ENCODE results near the gene ZNRF1. TPM values are rescaled to one million over a fixed set of nuclear protein-coding genes. Genes with fewer than 3 reads are reported as not detected.
"Not testable (repeated sequence)": the region's sequence is repeated elsewhere in the genome, so short reads cannot be mapped to it uniquely, and the experiment has no call there.

The ZNRF1 gene
- total RNA-seq, 1 donor: 2.9 TPM

DNA sequence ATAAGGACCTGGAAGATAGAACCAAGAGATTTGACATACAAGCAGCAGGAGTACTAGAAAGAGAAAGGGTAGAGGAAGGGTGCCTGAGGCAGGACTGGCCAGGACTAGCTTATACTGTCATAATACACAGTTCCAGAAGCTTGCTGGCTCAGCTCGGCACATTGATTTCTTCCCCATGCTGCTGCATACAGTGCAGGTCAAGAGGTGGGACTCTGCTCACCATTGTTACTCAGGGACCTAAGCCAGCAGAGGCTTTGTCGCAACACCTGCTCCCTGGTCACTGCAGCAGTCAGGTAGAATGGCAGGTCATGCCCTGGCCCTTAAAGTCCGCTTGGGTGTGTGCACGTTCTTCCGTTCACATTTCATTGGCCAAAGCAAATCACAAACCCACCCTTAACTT, 85.0 kb downstream of the ZNRF1 start:
- Histone ChIP-seq H3K9me3 (ENCODE audit: low read depth, low read length) (no peaks in the 10 kb centered on the region), H3K27me3 (ENCODE audit: insufficient read depth, low read length) (no peaks in the 10 kb centered on the region), H3K4me1 (ENCODE audit: insufficient read depth, low read length) (peaks cover 16% of the 10 kb centered on the region), H3K4me3 (ENCODE audit: low read length) (no peak overlapping the region)

DNA sequence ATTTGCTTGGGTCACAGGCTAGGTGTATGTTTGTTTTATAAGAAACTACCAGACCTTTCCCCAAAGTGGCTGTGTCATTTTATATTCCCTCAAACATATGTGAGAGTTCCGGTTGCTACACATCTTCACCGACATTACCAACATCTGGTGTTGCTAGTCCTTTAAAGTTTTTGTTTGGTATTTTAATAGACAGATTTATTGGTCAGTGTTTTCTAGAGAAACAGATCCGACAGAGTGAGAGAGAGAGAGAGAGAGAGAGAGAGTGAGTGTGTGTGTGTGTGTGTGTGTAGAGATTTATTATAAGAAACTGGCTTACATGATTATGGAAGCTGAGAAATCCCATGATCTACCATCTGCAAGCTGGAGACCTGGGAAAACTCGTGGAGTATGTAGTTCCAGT, 86.7 kb downstream of the ZNRF1 start:
- peaks cover 22% of the 10 kb centered on the region for H3K4me1 ChIP-seq (ENCODE audit: insufficient read depth, low read length)

DNA sequence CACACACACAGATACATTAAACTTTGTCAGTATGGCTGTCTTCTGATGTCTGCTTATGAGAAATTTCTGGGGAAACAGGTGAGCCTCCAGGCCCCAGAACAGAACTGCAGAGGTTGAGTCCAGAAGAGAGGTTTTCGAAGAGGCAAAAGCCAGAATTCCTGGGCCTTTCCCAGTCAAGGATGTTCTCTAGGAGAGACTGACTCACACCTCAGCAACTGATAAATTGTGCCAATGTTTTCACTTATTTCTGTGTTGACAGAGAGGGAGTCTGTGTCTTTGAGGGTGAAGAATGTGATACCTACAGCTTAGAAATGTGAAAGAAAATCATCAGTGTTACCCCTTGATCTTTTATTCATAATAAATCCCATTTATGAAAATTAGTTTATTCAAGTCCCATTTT, 87.5 kb downstream of the ZNRF1 start:
- Histone ChIP-seq H3K27me3 (ENCODE audit: insufficient read depth, low read length) (no peaks in the 10 kb centered on the region), H3K4me3 (ENCODE audit: low read length) (no peak overlapping the region), H3K9me3 (ENCODE audit: low read depth, low read length) (no peaks in the 10 kb centered on the region), H3K4me1 (ENCODE audit: insufficient read depth, low read length) (peaks cover 19% of the 10 kb centered on the region)

More for the DNA sequence above, 86.7 kb downstream of the ZNRF1 start:
- H3K9me3 ChIP-seq (ENCODE audit: low read depth, low read length): no peaks in the 10 kb centered on the region
- no peak overlapping the region for H3K4me3 ChIP-seq (ENCODE audit: low read length)
- no peaks in the 10 kb centered on the region for H3K27me3 ChIP-seq (ENCODE audit: insufficient read depth, low read length)

DNA sequence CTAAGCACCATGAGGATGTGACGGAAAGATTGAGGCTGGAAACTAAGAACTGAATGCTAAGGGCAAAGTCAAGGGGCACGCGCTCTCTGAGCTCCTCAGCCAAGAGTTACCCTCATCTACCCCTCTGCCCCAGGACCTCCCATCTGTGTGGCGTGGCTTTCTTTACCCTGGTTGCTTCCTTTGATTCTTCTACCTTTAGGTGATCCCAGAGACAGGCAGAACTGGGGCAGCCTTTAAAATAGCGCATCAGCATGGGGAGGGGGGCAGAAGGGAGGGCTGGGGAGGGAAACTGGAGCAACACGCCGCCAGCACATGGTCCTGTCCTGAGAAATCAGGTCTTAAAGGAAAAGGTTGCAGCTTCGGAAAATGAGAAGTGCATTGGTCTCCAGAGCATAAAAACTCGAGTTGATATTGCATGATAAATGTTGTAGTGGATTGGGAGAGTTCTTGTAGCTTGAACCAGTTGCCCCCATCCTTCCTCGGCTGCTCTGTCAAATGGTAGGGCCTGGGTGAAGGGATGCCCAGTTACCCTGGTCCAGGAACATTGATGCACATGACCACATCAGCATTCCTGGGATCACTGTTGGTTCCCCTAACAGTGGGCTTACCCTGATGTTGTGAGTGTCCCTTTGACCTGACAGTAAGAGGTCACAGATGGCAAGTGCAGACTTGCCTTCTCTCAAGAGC, 88.0 kb downstream of the ZNRF1 start:
- no peak overlapping the region for H3K4me3 ChIP-seq (ENCODE audit: low read length)

DNA sequence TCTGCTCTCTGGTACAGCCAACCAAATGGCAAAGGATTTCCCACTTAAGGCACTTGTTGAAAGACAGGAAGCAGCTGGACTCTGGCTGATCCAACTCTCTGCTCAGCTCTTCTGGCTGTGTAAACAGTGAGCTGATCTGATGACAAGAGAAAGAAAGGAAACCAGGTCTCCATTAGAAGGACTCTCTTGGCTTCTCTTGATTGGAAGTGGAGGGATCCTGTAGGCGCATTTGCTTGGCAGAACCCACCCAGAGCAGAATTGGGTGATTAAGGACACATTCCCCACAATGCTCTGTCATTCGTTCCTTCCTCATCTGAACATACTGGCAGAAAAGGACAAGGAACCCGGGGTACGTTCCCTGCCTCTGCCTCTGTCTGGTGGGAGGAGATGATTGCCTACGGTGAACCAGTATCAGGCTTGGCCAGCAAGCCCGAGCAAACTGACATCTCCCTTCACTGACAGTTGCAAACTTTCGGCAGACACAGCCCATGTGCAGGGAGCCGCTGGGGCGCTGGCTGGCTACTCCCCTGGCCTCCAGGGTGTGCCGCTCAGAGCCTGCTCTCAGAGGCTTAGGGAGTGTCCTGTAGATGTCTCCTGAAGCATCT, 88.7 kb downstream of the ZNRF1 start:
- Histone ChIP-seq H3K27me3 (ENCODE audit: insufficient read depth, low read length) (no peaks in the 10 kb centered on the region), H3K9me3 (ENCODE audit: low read depth, low read length) (no peaks in the 10 kb centered on the region), H3K4me1 (ENCODE audit: insufficient read depth, low read length) (peaks cover 15% of the 10 kb centered on the region), H3K4me3 (ENCODE audit: low read length) (no peak overlapping the region)

More for the DNA sequence above, 88.0 kb downstream of the ZNRF1 start:
- Histone ChIP-seq H3K4me1 (ENCODE audit: insufficient read depth, low read length) (peaks cover 15% of the 10 kb centered on the region), H3K27me3 (ENCODE audit: insufficient read depth, low read length) (no peaks in the 10 kb centered on the region), H3K9me3 (ENCODE audit: low read depth, low read length) (no peaks in the 10 kb centered on the region)

DNA sequence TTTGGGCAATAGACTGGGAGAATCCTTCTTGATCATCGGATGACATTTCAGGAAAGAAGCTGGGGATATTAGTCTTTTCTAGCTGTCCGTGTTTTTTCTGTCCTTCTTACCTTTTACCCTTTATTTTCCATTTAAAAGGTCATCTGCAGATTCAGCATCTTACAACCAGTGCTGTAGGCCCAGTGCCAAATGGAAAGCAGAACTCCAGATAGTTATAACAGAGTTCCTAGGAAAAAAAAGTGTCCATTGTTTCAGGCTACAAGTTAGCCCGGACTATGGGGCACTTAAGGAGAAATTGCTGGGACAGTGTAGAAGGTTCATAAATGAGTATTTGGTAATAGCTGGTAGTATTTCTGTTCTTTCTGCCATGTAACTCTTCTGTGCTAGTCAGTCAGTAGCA, 89.4 kb downstream of the ZNRF1 start:
- H3K9me3 ChIP-seq (ENCODE audit: low read depth, low read length): no peaks in the 10 kb centered on the region
- H3K4me1 ChIP-seq (ENCODE audit: insufficient read depth, low read length): peaks cover 15% of the 10 kb centered on the region
- H3K4me3 ChIP-seq (ENCODE audit: low read length): no peak overlapping the region
- no peaks in the 10 kb centered on the region for H3K27me3 ChIP-seq (ENCODE audit: insufficient read depth, low read length)

DNA sequence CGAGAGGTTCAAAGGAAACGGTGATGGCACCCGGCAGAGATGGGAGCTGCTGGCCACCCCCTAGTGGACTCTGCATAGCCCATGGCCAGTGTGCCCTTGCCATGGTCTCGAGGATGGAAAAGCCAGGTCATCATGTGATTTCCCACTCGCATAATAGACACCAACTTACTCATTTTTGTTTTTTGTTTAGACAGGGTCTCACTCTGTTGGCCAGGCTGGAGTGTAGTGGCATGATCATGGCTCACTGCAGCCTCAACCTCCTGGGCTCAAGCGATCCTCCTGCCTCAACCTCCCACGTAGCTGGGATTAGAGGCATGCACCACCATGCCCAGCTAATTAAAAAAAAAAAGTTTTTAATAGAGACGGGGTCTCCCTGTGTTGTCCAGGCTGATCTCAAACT, 90.1 kb downstream of the ZNRF1 start:
- Histone ChIP-seq H3K4me1 (ENCODE audit: insufficient read depth, low read length) (peaks cover 15% of the 10 kb centered on the region), H3K9me3 (ENCODE audit: low read depth, low read length) (no peaks in the 10 kb centered on the region), H3K27me3 (ENCODE audit: insufficient read depth, low read length) (no peaks in the 10 kb centered on the region), H3K4me3 (ENCODE audit: low read length) (no peak overlapping the region)

DNA sequence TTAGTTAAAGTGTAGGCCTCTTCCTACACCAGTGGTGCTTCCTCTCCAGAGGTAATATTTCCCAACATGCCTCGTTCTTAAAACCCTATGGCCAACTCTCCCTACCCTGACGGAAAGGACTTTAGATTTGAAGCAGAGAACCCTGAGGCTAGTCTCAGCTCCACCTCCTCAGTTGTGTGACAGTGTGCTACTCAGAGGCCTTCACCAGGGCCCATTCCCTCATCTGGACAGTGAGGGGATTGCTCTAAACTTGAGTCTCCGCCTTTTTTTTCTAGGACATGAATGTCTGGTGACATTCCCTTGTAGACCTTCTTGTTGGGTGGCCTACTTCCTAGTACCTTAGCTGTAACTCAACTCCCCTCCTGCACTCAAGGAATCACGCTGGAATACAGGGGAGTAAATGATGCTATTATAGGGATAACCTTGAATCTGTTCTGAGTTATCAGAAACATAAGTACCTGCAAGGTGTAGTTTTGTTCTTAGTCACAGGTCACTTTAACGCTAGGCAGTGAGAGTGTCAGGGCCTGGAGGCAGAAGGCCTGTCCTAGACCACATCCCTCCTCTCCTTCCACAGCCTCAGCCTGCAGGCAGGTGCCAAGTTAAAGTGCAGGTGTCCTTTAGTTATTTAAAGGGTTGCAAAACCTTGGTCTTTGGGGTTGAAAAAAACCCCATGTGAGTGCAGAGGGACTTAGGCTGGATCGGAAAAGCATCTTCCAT, 90.8 kb downstream of the ZNRF1 start:
- Histone ChIP-seq H3K27me3 (ENCODE audit: insufficient read depth, low read length) (no peaks in the 10 kb centered on the region), H3K9me3 (ENCODE audit: low read depth, low read length) (no peaks in the 10 kb centered on the region), H3K4me3 (ENCODE audit: low read length) (no peak overlapping the region), H3K4me1 (ENCODE audit: insufficient read depth, low read length) (peaks cover 15% of the 10 kb centered on the region)

DNA sequence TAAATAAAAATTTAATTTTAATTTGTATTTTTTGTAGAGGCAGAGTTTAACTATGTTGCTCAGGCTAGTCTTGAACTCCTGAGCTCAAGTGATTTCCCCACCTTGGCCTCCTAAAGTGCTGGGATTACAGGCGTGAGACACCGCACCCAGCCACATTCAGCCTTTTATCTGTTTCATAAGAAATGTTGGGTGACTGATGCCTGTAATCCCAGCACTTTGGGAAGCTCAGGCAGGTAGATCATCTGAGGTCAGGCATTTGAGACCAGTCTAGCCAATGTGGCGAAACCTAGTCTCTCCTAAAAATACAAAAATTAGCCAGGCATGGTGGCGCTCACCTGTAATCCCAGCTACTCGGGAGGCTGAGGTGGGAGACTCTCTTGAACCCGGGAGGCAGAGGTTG, 92.1 kb downstream of the ZNRF1 start:
- not testable (repeated sequence) for H3K4me3 ChIP-seq (ENCODE audit: low read length); H3K9me3 ChIP-seq (ENCODE audit: low read depth, low read length); H3K27me3 ChIP-seq (ENCODE audit: insufficient read depth, low read length)
- H3K4me1 ChIP-seq (ENCODE audit: insufficient read depth, low read length): peaks cover 15% of the 10 kb centered on the region

DNA sequence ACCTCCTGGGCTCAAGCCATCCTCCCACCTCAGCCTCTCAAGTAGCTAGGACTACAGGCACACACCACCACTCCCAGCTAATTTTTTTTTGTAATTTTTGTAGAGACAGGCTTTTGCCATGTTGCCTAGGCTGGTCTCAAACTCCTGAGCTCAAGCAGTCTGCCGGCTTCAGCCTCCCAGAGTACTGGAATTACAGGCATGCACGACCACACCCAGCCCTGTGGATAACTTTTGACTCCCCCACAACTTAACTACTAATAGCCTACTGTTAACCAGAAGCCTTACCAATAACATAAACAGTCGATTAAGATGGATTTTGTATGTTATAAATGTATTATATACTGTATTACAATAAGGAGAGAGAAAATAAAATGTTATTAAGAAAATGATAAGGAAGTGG, 92.8 kb downstream of the ZNRF1 start:
- H3K9me3 ChIP-seq (ENCODE audit: low read depth, low read length); H3K4me3 ChIP-seq (ENCODE audit: low read length): not testable (repeated sequence)

DNA sequence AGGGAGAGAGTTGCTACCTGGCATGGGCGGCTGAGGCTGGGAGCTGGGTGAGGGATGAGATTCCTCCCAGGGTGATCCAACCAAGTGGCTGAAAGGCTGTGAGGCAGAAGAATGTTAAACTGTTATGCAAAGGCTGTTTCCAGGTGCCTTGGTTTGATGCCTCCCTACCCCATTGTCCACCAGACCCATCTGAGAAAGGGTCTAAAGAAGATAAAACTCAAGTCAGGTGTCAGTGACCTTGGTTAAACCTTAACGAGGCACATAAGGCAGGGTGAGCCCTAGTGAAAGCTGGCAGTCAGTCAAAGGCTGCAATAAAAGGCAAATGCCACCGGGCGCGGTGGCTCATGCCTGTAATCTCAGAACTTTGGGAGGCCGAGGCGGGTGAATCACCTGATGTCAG, 94.0 kb downstream of the ZNRF1 start:
- peaks cover 8% of the 10 kb centered on the region for H3K4me1 ChIP-seq (ENCODE audit: insufficient read depth, low read length)
- no peaks in the 10 kb centered on the region for H3K9me3 ChIP-seq (ENCODE audit: low read depth, low read length)
- no peaks in the 10 kb centered on the region for H3K27me3 ChIP-seq (ENCODE audit: insufficient read depth, low read length)
- no peak overlapping the region for H3K4me3 ChIP-seq (ENCODE audit: low read length)

More for the DNA sequence above, 92.8 kb downstream of the ZNRF1 start:
- H3K27me3 ChIP-seq (ENCODE audit: insufficient read depth, low read length): not testable (repeated sequence)
- peaks cover 15% of the 10 kb centered on the region for H3K4me1 ChIP-seq (ENCODE audit: insufficient read depth, low read length)

DNA sequence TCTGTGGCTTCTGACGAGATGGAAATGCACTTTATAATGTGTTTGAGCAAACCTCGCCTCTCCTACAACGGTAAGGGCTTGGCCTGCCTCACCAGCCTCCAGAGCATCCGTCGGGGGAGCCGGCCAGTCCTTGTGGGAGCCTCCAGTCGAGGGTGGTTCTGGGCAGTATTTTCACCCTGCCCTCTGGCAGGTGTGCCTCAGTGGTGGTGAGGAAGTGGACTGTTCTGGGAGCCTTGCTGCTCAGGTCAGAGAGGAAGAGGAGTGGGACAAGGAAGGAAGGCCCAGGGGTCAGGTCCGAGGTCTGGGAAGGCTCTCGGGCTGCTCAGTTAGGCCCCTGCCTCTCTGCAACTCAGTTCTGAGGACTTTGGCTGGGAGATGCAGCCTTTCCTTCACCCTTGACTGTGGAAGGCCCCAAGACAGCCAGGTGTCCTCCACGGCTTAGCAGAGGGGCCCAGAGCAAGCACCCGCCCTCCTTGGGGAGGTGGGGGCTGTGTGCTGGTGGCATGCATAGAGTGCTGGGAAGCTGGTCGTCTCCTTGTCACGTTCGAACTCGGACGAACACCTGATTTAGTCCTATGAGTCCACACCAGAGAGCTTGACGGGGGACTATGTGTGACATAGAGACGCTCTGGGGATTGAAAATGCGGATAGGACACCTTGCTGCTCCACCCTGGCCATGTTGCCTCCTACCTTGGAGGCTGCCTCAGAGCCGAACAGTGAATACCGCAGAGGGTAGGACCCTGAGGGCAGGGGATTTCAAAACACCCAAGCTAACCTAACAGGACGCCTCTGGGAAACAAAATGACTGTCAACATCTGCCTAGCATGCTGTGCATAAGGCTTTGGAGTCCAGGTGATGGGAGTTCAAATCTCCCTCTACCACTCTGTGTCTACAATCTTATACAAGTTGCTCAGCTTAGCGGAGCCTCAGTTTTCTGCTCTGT, 95.0 kb downstream of the ZNRF1 start:
- H3K4me3 ChIP-seq (ENCODE audit: low read length): no peak overlapping the region
- H3K27me3 ChIP-seq (ENCODE audit: insufficient read depth, low read length): no peaks in the 10 kb centered on the region
- peaks cover 17% of the 10 kb centered on the region for H3K4me1 ChIP-seq (ENCODE audit: insufficient read depth, low read length)
- H3K9me3 ChIP-seq (ENCODE audit: low read depth, low read length): no peaks in the 10 kb centered on the region

DNA sequence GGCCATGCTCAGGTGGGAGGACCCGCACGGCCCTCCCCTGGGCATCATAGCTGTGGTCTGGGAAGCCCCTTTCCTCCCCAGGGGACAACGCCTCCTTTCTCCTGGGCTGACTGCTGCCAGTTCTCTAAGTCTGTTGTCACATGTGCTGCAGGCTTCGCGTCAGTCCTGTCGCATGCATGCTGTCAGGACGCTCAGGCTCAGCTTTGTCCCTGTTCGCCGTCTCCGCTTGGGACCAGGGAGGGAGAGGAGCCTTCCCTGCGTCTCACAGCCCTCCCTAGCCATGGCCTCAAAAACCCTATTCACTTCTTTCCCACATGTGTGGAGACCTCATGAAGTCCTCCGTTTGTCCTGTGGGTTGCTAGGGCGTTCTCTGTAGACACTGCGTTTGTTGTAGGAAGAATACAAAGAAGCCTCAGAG, 96.4 kb downstream of the ZNRF1 start:
- H3K27me3 ChIP-seq (ENCODE audit: insufficient read depth, low read length): no peaks in the 10 kb centered on the region
- no peaks in the 10 kb centered on the region for H3K9me3 ChIP-seq (ENCODE audit: low read depth, low read length)
- H3K4me1 ChIP-seq (ENCODE audit: insufficient read depth, low read length): peaks cover 24% of the 10 kb centered on the region
- H3K4me3 ChIP-seq (ENCODE audit: low read length): no peak overlapping the region

DNA sequence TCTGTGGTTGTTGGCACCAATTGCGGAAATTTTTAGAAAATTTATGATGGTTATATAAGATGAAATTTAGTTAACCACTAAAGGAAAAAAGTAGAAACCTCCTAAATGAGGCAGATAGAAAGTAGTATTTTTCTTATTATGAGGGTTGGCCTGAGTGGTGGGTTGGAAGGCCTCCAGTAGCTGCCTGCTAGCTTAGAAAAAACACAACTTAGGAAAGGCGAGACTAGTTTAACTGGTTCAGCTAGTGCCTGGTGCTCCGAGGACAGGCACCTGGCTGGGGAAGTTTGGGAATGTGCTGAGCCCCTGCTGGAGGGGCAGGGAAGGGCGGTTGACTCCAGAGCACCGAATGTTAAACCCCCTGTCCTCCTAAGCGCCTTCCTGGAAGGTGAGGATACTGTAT, 97.8 kb downstream of the ZNRF1 start:
- H3K9me3 ChIP-seq (ENCODE audit: low read depth, low read length): no peaks in the 10 kb centered on the region
- H3K4me1 ChIP-seq (ENCODE audit: insufficient read depth, low read length): peaks cover 30% of the 10 kb centered on the region
- no peak overlapping the region for H3K4me3 ChIP-seq (ENCODE audit: low read length)
- no peaks in the 10 kb centered on the region for H3K27me3 ChIP-seq (ENCODE audit: insufficient read depth, low read length)

All from mononuclear cell (primary cell).